Erythroblast (primary cell): ENCODE results near the gene SYTL2.
"Not testable (repeated sequence)": the region's sequence is repeated elsewhere in the genome, so short reads cannot be mapped to it uniquely, and the experiment has no call there.

Experiments
- GATA1 ChIP-seq: IDR thresholded peaks from 2 replicates; pipeline ENCODE4 v1.6.1; 2011; ENCODE audit warnings: low read depth, mild to moderate bottlenecking, control low read depth, low read length, moderate library complexity
- POLR2A ChIP-seq: IDR thresholded peaks from 2 replicates; pipeline ENCODE4 v1.6.1; 2011; ENCODE audit warnings: mild to moderate bottlenecking, low read length

- TF ChIP-seq POLR2A, GATA1: not testable (repeated sequence)
These were observed 156.6 kb downstream of the SYTL2 start for GRCh38 chr11:85654343-85654742.
